HepG2 (cell line): Measurements from ENCODE around the gene CSNK1D. TPM values are rescaled to one million over a fixed set of nuclear protein-coding genes. Genes with fewer than 3 reads are reported as not detected.

Experiments
- AGO1 ChIP-seq: fragments of 200-400 bp; formaldehyde crosslinking; IDR thresholded peaks from 2 replicates; pipeline ENCODE4 v1.6.1; 2017; ENCODE audit warnings: mild to moderate bottlenecking, low read depth, low read length, moderate library complexity; ENCODE audit not compliant: poor library complexity, severe bottlenecking
- AKAP8 ChIP-seq: sonication (generic); formaldehyde crosslinking; IDR thresholded peaks from 2 replicates; pipeline ENCODE4 v1.5.1; 2020; ENCODE audit warnings: mild to moderate bottlenecking, missing genetic modification reagents
- ATF7-NPFF ChIP-seq: sonication (generic); formaldehyde crosslinking; IDR thresholded peaks from 2 replicates; pipeline ENCODE4 v1.8.1; 2023; ENCODE audit warnings: mild to moderate bottlenecking, low read depth, missing genetic modification reagents, moderate library complexity
- CTCF ChIP-seq: sonication (generic); formaldehyde crosslinking; IDR thresholded peaks from 2 replicates; pipeline ENCODE4 v1.5.0; 2020; ENCODE audit warnings: mild to moderate bottlenecking, missing genetic modification reagents, moderate library complexity
- DBP ChIP-seq: sonication (generic); formaldehyde crosslinking; IDR thresholded peaks from 2 replicates; pipeline ENCODE4 v1.4.0; 2020; ENCODE audit warnings: missing genetic modification reagents; ENCODE audit errors: not compliant biosample characterization
- EP300 ChIP-seq, 3 experiments: sonication (generic) in 1 of 3; formaldehyde crosslinking in 1 of 3; IDR thresholded peaks; 2 replicates each; pipeline versions ENCODE4 v1.5.1 to v1.6.1; 2011 to 2020; ENCODE audit warnings: low read depth in 2 of 3, low read length in 2 of 3, borderline replicate concordance in 1 of 3, improper control_type of control experiment in 1 of 3, mild to moderate bottlenecking in 1 of 3, missing genetic modification reagents in 1 of 3, moderate library complexity in 1 of 3
- MED1 ChIP-seq: sonication (generic); formaldehyde crosslinking; IDR thresholded peaks from 2 replicates; pipeline ENCODE4 v1.4.0; 2020; ENCODE audit warnings: missing genetic modification reagents
- NCOR1 ChIP-seq: fragments of 200-600 bp; sonication (generic); IDR thresholded peaks from 2 replicates; pipeline ENCODE4 v1.7.0; 2017; ENCODE audit warnings: antibody characterized with exemption, low read length, borderline replicate concordance
- NFE2 ChIP-seq: sonication (generic); formaldehyde crosslinking; IDR thresholded peaks from 2 replicates; pipeline ENCODE4 v1.4.0; 2020; ENCODE audit warnings: missing genetic modification reagents
- NFKB2 ChIP-seq: sonication (generic); formaldehyde crosslinking; IDR thresholded peaks from 2 replicates; pipeline ENCODE4 v1.4.0; 2020; ENCODE audit warnings: missing genetic modification reagents, borderline replicate concordance
- POLR2AphosphoS2 ChIP-seq: IDR thresholded peaks from 2 replicates; pipeline ENCODE4 v1.6.1; 2011; ENCODE audit warnings: low read depth, low read length, improper control_type of control experiment
- POLR2G ChIP-seq: fragments of 200-400 bp; formaldehyde crosslinking; IDR thresholded peaks from 2 replicates; pipeline ENCODE4 v1.6.1; 2018; ENCODE audit warnings: mild to moderate bottlenecking, low read depth, low read length, moderate library complexity
- RAD21 ChIP-seq: fragments of 450-650 bp; formaldehyde crosslinking; IDR thresholded peaks from 2 replicates; pipeline ENCODE4 v1.5.0; 2020; ENCODE audit warnings: mild to moderate bottlenecking
- SKI ChIP-seq: fragments of 450-650 bp; IDR thresholded peaks from one replicate; pipeline ENCODE4 v1.6.1; 2018; ENCODE audit warnings: mild to moderate bottlenecking; ENCODE audit not compliant: partially characterized antibody
- THYN1 ChIP-seq: sonication (generic); formaldehyde crosslinking; IDR thresholded peaks from 2 replicates; pipeline ENCODE4 v1.8.1; 2023; ENCODE audit warnings: low read depth, mild to moderate bottlenecking, moderate library complexity, missing genetic modification reagents, borderline replicate concordance
- ZEB1 ChIP-seq: IDR thresholded peaks from 2 replicates; pipeline ENCODE4 v1.6.1; 2012; ENCODE audit warnings: mild to moderate bottlenecking, low read depth, inconsistent platforms; ENCODE audit not compliant: insufficient replicate concordance
- ZNF10 ChIP-seq: sonication (generic); formaldehyde crosslinking; IDR thresholded peaks from 2 replicates; pipeline ENCODE4 v1.4.0; 2020; ENCODE audit warnings: mild to moderate bottlenecking, low read depth, missing genetic modification reagents, borderline replicate concordance
- ZNF138 ChIP-seq: sonication (generic); formaldehyde crosslinking; IDR thresholded peaks from 2 replicates; pipeline ENCODE4 v1.5.0; 2020; ENCODE audit warnings: mild to moderate bottlenecking, low read depth, missing genetic modification reagents
- ZNF468 ChIP-seq: sonication (generic); formaldehyde crosslinking; IDR thresholded peaks from 2 replicates; pipeline ENCODE4 v1.8.0; 2022; ENCODE audit warnings: mild to moderate bottlenecking, moderate library complexity, missing genetic modification reagents
- ZNF484 ChIP-seq: sonication (generic); formaldehyde crosslinking; IDR thresholded peaks from 2 replicates; pipeline ENCODE4 v1.5.1; 2020; ENCODE audit warnings: mild to moderate bottlenecking, low read depth, missing genetic modification reagents, borderline replicate concordance
- ZNF574 ChIP-seq: sonication (generic); formaldehyde crosslinking; IDR thresholded peaks from 2 replicates; pipeline ENCODE4 v1.4.0; 2020; ENCODE audit warnings: missing genetic modification reagents
- ZNF605 ChIP-seq: sonication (generic); formaldehyde crosslinking; IDR thresholded peaks from 2 replicates; pipeline ENCODE4 v1.8.0; 2022; ENCODE audit warnings: mild to moderate bottlenecking, missing genetic modification reagents
- ZNF746 ChIP-seq: sonication (generic); formaldehyde crosslinking; IDR thresholded peaks from 2 replicates; pipeline ENCODE4 v1.8.0; 2022; ENCODE audit warnings: mild to moderate bottlenecking, missing genetic modification reagents
- ZNF790 ChIP-seq: sonication (generic); formaldehyde crosslinking; IDR thresholded peaks from 2 replicates; pipeline ENCODE4 v1.8.0; 2022; ENCODE audit warnings: missing genetic modification reagents, mild to moderate bottlenecking, borderline replicate concordance
- polyA plus RNA-seq, 8 experiments: library from polyadenylated mRNA; depleted of rRNA in 3 of 8; stranded (reverse) in 7 of 8; unstranded in 1 of 8; fragments of >200 nt; fragmentation: Illumina TruSeq in 4 of 8; extraction: Trizol in 4 of 8; gene quantifications; 2 replicates each; pipeline versions ENCODE4 v1.2.1 to v1.2.3, GENCODE V29; 2011 to 2016; ENCODE audit warnings: low read depth in 4 of 8, missing spikeins in 1 of 8, mixed read lengths in 1 of 8; ENCODE audit not compliant: insufficient read depth in 1 of 8
- total RNA-seq, 5 experiments: library from RNA; depleted of rRNA; stranded (reverse); fragments of >200 nt; fragmentation: Illumina TruSeq; extraction: Trizol; gene quantifications; 2 replicates each; pipeline ENCODE4 v1.2.3, GENCODE V29; 2016; ENCODE audit warnings: low read depth in 1 of 5

CSNK1D gene
- total and polyA plus RNA-seq, 2 of the 13 experiments (the other 11 are each of a cell fraction or from before 2014, with no cell fraction given), result 31.5 to 128 TPM

- TF ChIP-seq MED1 (CRISPR knock-in tag) (0 out of 2 replicates have a peak, but pooled peaks have one; percentile 21), ZNF746 (CRISPR knock-in tag) (peak; percentile 19; the same call in 1 of the 2 replicates), AGO1 (peak; percentile 92), ZNF468 (CRISPR knock-in tag) (no peak), CTCF (CRISPR knock-in tag) (peak; percentile 79), ZNF574 (peak; percentile 30; the same call in 1 of the 2 replicates), ZNF484 (CRISPR knock-in tag) (0 out of 2 replicates have a peak, but pooled peaks have one; percentile 26), POLR2AphosphoS2 (peak; percentile 56), DBP (CRISPR knock-in tag) (no peak), EP300 (IDR thresholded peaks at IDR 0.05; ENCODE audit: low read depth in 2 of 2, low read length in 2 of 2) (no peak), EP300 (CRISPR knock-in tag; IDR thresholded peaks at IDR 0.05; ENCODE audit: borderline replicate concordance) (no peak), NFKB2 (no peak), ZNF10 (no peak), RAD21 (CRISPR knock-in tag) (peak; percentile 71), THYN1 (CRISPR knock-in tag) (no peak), ATF7-NPFF (no peak), ZNF605 (CRISPR knock-in tag) (no peak), ZEB1 (no peak), NFE2 (CRISPR knock-in tag) (no peak), NCOR1 (0 out of 2 replicates have a peak, but pooled peaks have one; percentile 29), SKI (peak; percentile 44), ZNF790 (CRISPR knock-in tag) (0 out of 2 replicates have a peak, but pooled peaks have one; percentile 45), ZNF138 (no peak), POLR2G (peak; percentile 24), AKAP8 (CRISPR knock-in tag) (0 out of 2 replicates have a peak, but pooled peaks have one; percentile 18)
These were observed 28.9 kb downstream of the CSNK1D start (continued) for GRCh38 chr17:82244413-82245133.
